Panc1 (cell line): ENCODE measurements around the gene APBB1IP. TPM values are rescaled to one million over a fixed set of nuclear protein-coding genes. Genes with fewer than 3 reads are reported as not detected.

Experiments used
- ATAC-seq: fragments of 200-7000 bp; cut with Tn5 transposase; 2 replicates; pipeline ENCODE4 v1.9.1; 2020; ENCODE audit warnings: mild to moderate bottlenecking, moderate library complexity
- BruUV-seq: library from RNA; stranded (reverse); fragments of 400-500 nt; replicated peaks from 2 replicates; lab custom pipeline; 2021; lab: Mats Ljungman, UMichigan
- CTCF ChIA-PET: fragments of 300-600 bp; sonication (Branson Sonifier 250); formaldehyde crosslinking; loops from one replicate; lab custom pipeline; 2022; ENCODE audit warnings: antibody characterized with exemption; lab: Charles Lee
- POLR2A ChIA-PET: fragments of 300-600 bp; sonication (Branson Sonifier 250); formaldehyde crosslinking; loops from one replicate; lab custom pipeline; 2022; ENCODE audit warnings: antibody characterized with exemption; lab: Charles Lee
- DNase-seq: peaks from one replicate; pipeline ENCODE4 v3.0.0-alpha.2; 2010; ENCODE audit warnings: low read depth, low spot score
- H3K27ac ChIP-seq: 2 replicates; pipeline ENCODE4 v1.5.1; 2011; ENCODE audit warnings: mild to moderate bottlenecking, low read length, inconsistent platforms
- H3K27me3 ChIP-seq: fragments of 200-500 bp; sonication (Bioruptor generic); 2 replicates; pipeline ENCODE4 v1.6.0; 2014; ENCODE audit warnings: low read length, inconsistent platforms; ENCODE audit not compliant: control insufficient read depth, insufficient read depth
- H3K36me3 ChIP-seq: fragments of 200-500 bp; sonication (Bioruptor generic); 2 replicates; pipeline ENCODE4 v1.5.1; 2014; ENCODE audit warnings: inconsistent platforms, mild to moderate bottlenecking, low read length, moderate library complexity; ENCODE audit not compliant: control insufficient read depth, insufficient read depth
- H3K4me1 ChIP-seq: 2 replicates; pipeline ENCODE4 v1.5.1; 2011; ENCODE audit warnings: inconsistent platforms, mild to moderate bottlenecking, low read length, moderate library complexity; ENCODE audit not compliant: control insufficient read depth, insufficient read depth
- H3K4me3 ChIP-seq, 2 experiments: 2 replicates each; pipeline ENCODE4 v1.5.1; 2011 to 2012; ENCODE audit warnings: low read depth in 2 of 2, low read length in 2 of 2, mild to moderate bottlenecking in 2 of 2, inconsistent platforms in 1 of 2, moderate library complexity in 1 of 2
- H3K9me3 ChIP-seq: fragments of 200-500 bp; sonication (Bioruptor generic); 2 replicates; pipeline ENCODE4 v1.5.1; 2014; ENCODE audit warnings: low read depth, mild to moderate bottlenecking, inconsistent platforms, low read length, moderate library complexity; ENCODE audit not compliant: control insufficient read depth, insufficient read depth
- POLR2AphosphoS5 ChIP-seq: IDR thresholded peaks from 2 replicates; pipeline ENCODE4 v1.6.1; 2012; ENCODE audit warnings: mild to moderate bottlenecking, low read depth, low read length, moderate library complexity
- SIN3A ChIP-seq: IDR thresholded peaks from 2 replicates; pipeline ENCODE4 v1.6.1; 2012; ENCODE audit warnings: low read depth, mild to moderate bottlenecking, low read length, moderate library complexity, borderline replicate concordance; ENCODE audit not compliant: insufficient read depth
- TCF7L2 ChIP-seq: IDR thresholded peaks from 2 replicates; pipeline ENCODE4 v1.6.1; 2011; ENCODE audit warnings: mild to moderate bottlenecking, low read depth, low read length, inconsistent platforms
- in situ Hi-C: cut with HindIII; loops from 2 replicates; pipeline ENCODE4 v1.10.0; 2016; ENCODE audit warnings: low sequenced_read_pairs, low pct_unique_long_range_greater_than_20kb
- intact Hi-C: fragments of 100-400 bp; cut with micrococcal nuclease; formaldehyde crosslinking; loops from one replicate; pipeline ENCODE4 v1.10.0; 2022; ENCODE audit not compliant: unreplicated experiment
- total RNA-seq: library from RNA; stranded (reverse); gene quantifications from one replicate; pipeline ENCODE4 v1.2.1, GENCODE V29; 2021; ENCODE audit not compliant: unreplicated experiment
- TF ChIP-seq, protein P1 (sequence below), 2 experiments: IDR thresholded peaks; 2 replicates each; pipeline ENCODE4 v1.6.1; 2011 to 2012; ENCODE audit warnings: low read depth in 2 of 2, control low read depth in 1 of 2, low read length in 1 of 2, mild to moderate bottlenecking in 1 of 2, moderate library complexity in 1 of 2; ENCODE audit not compliant: insufficient read depth in 1 of 2
- TF ChIP-seq, protein P2 (sequence below): fragments of 450-650 bp; IDR thresholded peaks from 2 replicates; pipeline ENCODE4 v1.5.1; 2017; ENCODE audit warnings: mild to moderate bottlenecking

The APBB1IP gene
- total RNA-seq, 1 experiment from 2014 or later, result 0.21 TPM

DNA sequence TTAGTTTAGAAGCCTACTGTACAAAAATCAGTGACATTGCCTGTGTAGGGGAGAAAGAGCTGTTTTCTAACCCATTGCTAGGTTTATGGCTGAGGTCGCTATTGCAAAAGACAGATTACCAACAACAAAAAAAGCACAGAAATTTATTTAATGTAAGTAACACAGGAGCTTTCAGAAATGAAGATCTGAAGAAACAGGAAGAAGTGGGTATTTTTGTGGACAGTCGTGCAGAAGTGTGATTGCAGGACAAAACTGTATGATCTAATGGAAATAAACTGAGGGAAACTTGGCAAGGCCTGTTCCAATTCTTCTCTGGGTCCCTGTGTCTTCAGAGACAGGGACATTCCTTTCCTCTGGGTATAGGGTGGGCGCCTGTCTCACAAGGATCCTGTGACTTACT, 87.4 kb downstream of the APBB1IP start:
- in situ Hi-C loops, result no loop called here
- H3K36me3 ChIP-seq, result no peaks in the 10 kb centered on the region
- no peaks in the 10 kb centered on the region for H3K4me1 ChIP-seq
- no TSS peak for BruUV-seq
- CTCF ChIA-PET, result no interaction called here
- H3K27me3 ChIP-seq, result no peaks in the 10 kb centered on the region; the same call in 1 of the 2 replicates
- intact Hi-C loops, result no loop called here
- no peaks in the 10 kb centered on the region for H3K9me3 ChIP-seq
- ATAC-seq, result no peak
- TF ChIP-seq POLR2AphosphoS5 (no peak), TCF7L2 (no peak), SIN3A (no peak)
- TF ChIP-seq, protein P1, sequence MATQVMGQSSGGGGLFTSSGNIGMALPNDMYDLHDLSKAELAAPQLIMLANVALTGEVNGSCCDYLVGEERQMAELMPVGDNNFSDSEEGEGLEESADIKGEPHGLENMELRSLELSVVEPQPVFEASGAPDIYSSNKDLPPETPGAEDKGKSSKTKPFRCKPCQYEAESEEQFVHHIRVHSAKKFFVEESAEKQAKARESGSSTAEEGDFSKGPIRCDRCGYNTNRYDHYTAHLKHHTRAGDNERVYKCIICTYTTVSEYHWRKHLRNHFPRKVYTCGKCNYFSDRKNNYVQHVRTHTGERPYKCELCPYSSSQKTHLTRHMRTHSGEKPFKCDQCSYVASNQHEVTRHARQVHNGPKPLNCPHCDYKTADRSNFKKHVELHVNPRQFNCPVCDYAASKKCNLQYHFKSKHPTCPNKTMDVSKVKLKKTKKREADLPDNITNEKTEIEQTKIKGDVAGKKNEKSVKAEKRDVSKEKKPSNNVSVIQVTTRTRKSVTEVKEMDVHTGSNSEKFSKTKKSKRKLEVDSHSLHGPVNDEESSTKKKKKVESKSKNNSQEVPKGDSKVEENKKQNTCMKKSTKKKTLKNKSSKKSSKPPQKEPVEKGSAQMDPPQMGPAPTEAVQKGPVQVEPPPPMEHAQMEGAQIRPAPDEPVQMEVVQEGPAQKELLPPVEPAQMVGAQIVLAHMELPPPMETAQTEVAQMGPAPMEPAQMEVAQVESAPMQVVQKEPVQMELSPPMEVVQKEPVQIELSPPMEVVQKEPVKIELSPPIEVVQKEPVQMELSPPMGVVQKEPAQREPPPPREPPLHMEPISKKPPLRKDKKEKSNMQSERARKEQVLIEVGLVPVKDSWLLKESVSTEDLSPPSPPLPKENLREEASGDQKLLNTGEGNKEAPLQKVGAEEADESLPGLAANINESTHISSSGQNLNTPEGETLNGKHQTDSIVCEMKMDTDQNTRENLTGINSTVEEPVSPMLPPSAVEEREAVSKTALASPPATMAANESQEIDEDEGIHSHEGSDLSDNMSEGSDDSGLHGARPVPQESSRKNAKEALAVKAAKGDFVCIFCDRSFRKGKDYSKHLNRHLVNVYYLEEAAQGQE (IDR thresholded peaks at IDR 0.05; ENCODE audit: insufficient read depth in 1 of 2, low read depth in 2 of 2, low read length in 1 of 2), result no peak
- TF ChIP-seq, protein P2, sequence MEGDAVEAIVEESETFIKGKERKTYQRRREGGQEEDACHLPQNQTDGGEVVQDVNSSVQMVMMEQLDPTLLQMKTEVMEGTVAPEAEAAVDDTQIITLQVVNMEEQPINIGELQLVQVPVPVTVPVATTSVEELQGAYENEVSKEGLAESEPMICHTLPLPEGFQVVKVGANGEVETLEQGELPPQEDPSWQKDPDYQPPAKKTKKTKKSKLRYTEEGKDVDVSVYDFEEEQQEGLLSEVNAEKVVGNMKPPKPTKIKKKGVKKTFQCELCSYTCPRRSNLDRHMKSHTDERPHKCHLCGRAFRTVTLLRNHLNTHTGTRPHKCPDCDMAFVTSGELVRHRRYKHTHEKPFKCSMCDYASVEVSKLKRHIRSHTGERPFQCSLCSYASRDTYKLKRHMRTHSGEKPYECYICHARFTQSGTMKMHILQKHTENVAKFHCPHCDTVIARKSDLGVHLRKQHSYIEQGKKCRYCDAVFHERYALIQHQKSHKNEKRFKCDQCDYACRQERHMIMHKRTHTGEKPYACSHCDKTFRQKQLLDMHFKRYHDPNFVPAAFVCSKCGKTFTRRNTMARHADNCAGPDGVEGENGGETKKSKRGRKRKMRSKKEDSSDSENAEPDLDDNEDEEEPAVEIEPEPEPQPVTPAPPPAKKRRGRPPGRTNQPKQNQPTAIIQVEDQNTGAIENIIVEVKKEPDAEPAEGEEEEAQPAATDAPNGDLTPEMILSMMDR, result no peak
- H3K4me3 ChIP-seq, result no peak overlapping the region
- no peak overlapping the region for H3K27ac ChIP-seq
- DNase-seq, result no peak
- POLR2A ChIA-PET, result no interaction called here

DNA sequence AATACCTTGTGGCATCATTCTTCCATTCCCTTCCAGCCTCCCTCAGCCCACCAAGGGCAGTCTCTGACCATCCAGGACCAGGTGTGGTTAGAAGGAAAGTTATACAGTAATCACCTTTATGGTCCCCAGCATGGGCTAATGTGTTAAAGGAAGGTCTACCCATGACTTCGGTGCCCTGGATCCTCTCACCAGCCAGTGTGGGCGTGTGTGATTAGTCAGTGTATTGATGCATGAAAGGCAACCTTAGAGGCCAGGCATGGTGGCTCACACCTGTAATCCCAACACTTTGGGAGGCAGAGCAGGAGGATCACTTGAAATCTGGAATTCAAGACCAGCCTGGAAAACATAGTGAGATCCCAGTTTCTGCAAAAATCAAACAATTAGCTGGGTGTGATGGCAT, 88.9 kb downstream of the APBB1IP start:
- in situ Hi-C loops, result no loop called here
- ChIA-PET CTCF (no interaction called here), POLR2A (no interaction called here)
- intact Hi-C loops, result no loop called here
- ATAC-seq, result no peak
- no peaks in the 10 kb centered on the region; the same call in 1 of the 2 replicates for H3K27me3 ChIP-seq
- no peak for DNase-seq
- no TSS peak for BruUV-seq
- TF ChIP-seq TCF7L2 (no peak), SIN3A (no peak), POLR2AphosphoS5 (no peak)
- TF ChIP-seq, protein P2, result no peak
- TF ChIP-seq, protein P1 (IDR thresholded peaks at IDR 0.05; ENCODE audit: insufficient read depth in 1 of 2, low read depth in 2 of 2, low read length in 1 of 2), result no peak
- H3K4me1 ChIP-seq, result no peaks in the 10 kb centered on the region
- H3K36me3 ChIP-seq, result no peaks in the 10 kb centered on the region
- no peak overlapping the region for H3K4me3 ChIP-seq
- no peaks in the 10 kb centered on the region for H3K9me3 ChIP-seq
- no peak overlapping the region for H3K27ac ChIP-seq
